Mesendoderm (in vitro differentiated cells): ENCODE data around the gene GSTK1.

Experiments
- DNase-seq: peaks from one replicate; pipeline ENCODE4 v3.0.0; 2013
- H2AK5ac ChIP-seq: 2 replicates; pipeline ENCODE4 v1.6.1; 2013; ENCODE audit warnings: low read length, inconsistent platforms
- H2BK120ac ChIP-seq: 2 replicates; pipeline ENCODE4 v1.6.1; 2013; ENCODE audit warnings: low read depth, mild to moderate bottlenecking, low read length, moderate library complexity, mixed read lengths
- H2BK15ac ChIP-seq: replicated peaks from 2 replicates; pipeline ENCODE4 v1.6.1; 2013; ENCODE audit warnings: low read depth, mild to moderate bottlenecking, moderate library complexity
- H2BK5ac ChIP-seq: 2 replicates; pipeline ENCODE4 v1.6.1; 2013; ENCODE audit warnings: low read length, inconsistent platforms
- H3K18ac ChIP-seq: 2 replicates; pipeline ENCODE4 v1.6.1; 2013; ENCODE audit warnings: mild to moderate bottlenecking, low read length, mixed read lengths
- H3K23ac ChIP-seq: one replicate; pipeline ENCODE4 v1.6.1; 2013; ENCODE audit warnings: low read length
- H3K27ac ChIP-seq: 2 replicates; pipeline ENCODE4 v1.5.1; 2013; ENCODE audit warnings: low read depth, mild to moderate bottlenecking, inconsistent platforms, low read length, moderate library complexity
- H3K27me3 ChIP-seq: 2 replicates; pipeline ENCODE4 v1.6.1; 2013; ENCODE audit warnings: low read length, control low read depth, mild to moderate bottlenecking, inconsistent platforms; ENCODE audit not compliant: insufficient read depth, poor library complexity
- H3K36me3 ChIP-seq: 2 replicates; pipeline ENCODE4 v1.6.1; 2013; ENCODE audit warnings: low read length, inconsistent platforms; ENCODE audit not compliant: control insufficient read depth, insufficient read depth
- H3K4ac ChIP-seq: one replicate; pipeline ENCODE4 v1.6.1; 2013; ENCODE audit warnings: low read depth, mild to moderate bottlenecking, low read length, moderate library complexity
- H3K4me1 ChIP-seq: 2 replicates; pipeline ENCODE4 v1.6.1; 2013; ENCODE audit warnings: low read depth, low read length, inconsistent platforms; ENCODE audit not compliant: control insufficient read depth
- H3K4me2 ChIP-seq: 2 replicates; pipeline ENCODE4 v1.6.1; 2013; ENCODE audit warnings: low read length
- H3K4me3 ChIP-seq: 2 replicates; pipeline ENCODE4 v1.5.1; 2013; ENCODE audit warnings: mild to moderate bottlenecking, low read length
- H3K56ac ChIP-seq: one replicate; pipeline ENCODE4 v1.6.1; 2013; ENCODE audit warnings: low read length
- H3K79me1 ChIP-seq: 2 replicates; pipeline ENCODE4 v1.6.1; 2013; ENCODE audit warnings: low read length, inconsistent platforms
- H3K79me2 ChIP-seq: 2 replicates; pipeline ENCODE4 v1.6.1; 2013; ENCODE audit warnings: mild to moderate bottlenecking, low read length; ENCODE audit not compliant: control insufficient read depth, insufficient read depth
- H3K9ac ChIP-seq: 2 replicates; pipeline ENCODE4 v1.6.1; 2013; ENCODE audit warnings: low read length, inconsistent platforms
- H4K5ac ChIP-seq: one replicate; pipeline ENCODE4 v1.6.1; 2013; ENCODE audit warnings: low read length
- H4K8ac ChIP-seq: one replicate; pipeline ENCODE4 v1.6.1; 2013; ENCODE audit warnings: low read depth, mild to moderate bottlenecking, control low read depth, low read length, moderate library complexity
- WGBS: extraction: QIAGEN DNeasy Blood & Tissue Kit; methylation state at CpG from one replicate; pipeline ENCODE4 v1.1.7; 2013; ENCODE audit warnings: low lambda C conversion rate, missing lambda C conversion rate; ENCODE audit not compliant: insufficient coverage; ENCODE audit errors: extremely low coverage; 5-methylcytosine and 5-hydroxymethylcytosine counted together

The GSTK1 gene

GRCh38 chr7:143284591-143285469 is 21.6 kb downstream of the GSTK1 start, which contains the start of gene TMEM139:
Gene TMEM139 (plus strand): TSS chr7:143284958. CDS start chr7:143285958, 1,000 bp downstream.
- Histone ChIP-seq H3K79me1 (peaks cover 6% of the 10 kb centered on the region), H2BK120ac (no peak within 1 kb of the TSS), H3K4me1 (peaks cover 14% of the 10 kb centered on the region), H2BK5ac (no peak within 1 kb of the TSS), H2AK5ac (peak within 1 kb of the TSS; percentile 39), H3K4me2 (peak within 1 kb of the TSS; percentile 26), H3K18ac (no peak within 1 kb of the TSS), H3K4me3 (no peak within 1 kb of the TSS), H4K8ac (no peak within 1 kb of the TSS), H3K27me3 (no peaks in the 10 kb centered on the region), H2BK15ac (no peak within 1 kb of the TSS), H3K56ac (peak within 1 kb of the TSS; percentile 70), H3K36me3 (no peaks in the 10 kb centered on the region), H3K9ac (peak within 1 kb of the TSS; percentile 39), H4K5ac (no peak within 1 kb of the TSS), H3K79me2 (peaks cover 13% of the 10 kb centered on the region), H3K23ac (peak within 1 kb of the TSS; percentile 75), H3K27ac (no peak within 1 kb of the TSS), H3K4ac (no peak within 1 kb of the TSS)
- WGBS, result no CpG with 5 or more reads among the region's 19 CpGs
- DNase-seq, result peak; percentile 82

GRCh38 chr7:143285470-143285778 is 22.2 kb downstream of the GSTK1 start:
- H3K9ac ChIP-seq, result peak overlapping the region; percentile 39
- no peak overlapping the region for H2BK15ac ChIP-seq
- peak overlapping the region; percentile 39 for H2AK5ac ChIP-seq
- no peaks in the 10 kb centered on the region for H3K36me3 ChIP-seq
- no peaks in the 10 kb centered on the region for H3K27me3 ChIP-seq
- peak; percentile 25 for DNase-seq
- H3K56ac ChIP-seq, result peak overlapping the region; percentile 70
- H2BK120ac ChIP-seq, result no peak overlapping the region
- WGBS, result no CpG with 5 or more reads among the region's 3 CpGs
- H3K4me2 ChIP-seq, result peak overlapping the region; percentile 12
- H3K18ac ChIP-seq, result no peak overlapping the region
- peaks cover 19% of the 10 kb centered on the region for H3K79me2 ChIP-seq
- H3K4me1 ChIP-seq, result peaks cover 14% of the 10 kb centered on the region
- peaks cover 6% of the 10 kb centered on the region for H3K79me1 ChIP-seq
- peak overlapping the region; percentile 75 for H3K23ac ChIP-seq
- no peak overlapping the region for H4K5ac ChIP-seq
- H3K4me3 ChIP-seq, result no peak overlapping the region
- H4K8ac ChIP-seq, result no peak overlapping the region
- H3K4ac ChIP-seq, result no peak overlapping the region
- no peak overlapping the region for H2BK5ac ChIP-seq
- no peak overlapping the region for H3K27ac ChIP-seq

- WGBS, result no CpG with 5 or more reads among the region's 11 CpGs
- Histone ChIP-seq H3K4ac (no peak overlapping the region), H3K79me1 (peaks cover 9% of the 10 kb centered on the region), H2BK120ac (no peak overlapping the region), H4K8ac (no peak overlapping the region), H3K79me2 (peaks cover 22% of the 10 kb centered on the region), H3K9ac (no peak overlapping the region), H2AK5ac (no peak overlapping the region), H3K36me3 (peaks cover 1% of the 10 kb centered on the region), H3K27ac (no peak overlapping the region), H3K4me3 (no peak overlapping the region), H3K27me3 (no peaks in the 10 kb centered on the region), H3K18ac (no peak overlapping the region), H2BK5ac (no peak overlapping the region), H3K4me1 (peaks cover 14% of the 10 kb centered on the region), H3K4me2 (no peak overlapping the region), H3K56ac (no peak overlapping the region), H4K5ac (no peak overlapping the region), H3K23ac (no peak overlapping the region), H2BK15ac (no peak overlapping the region)
- DNase-seq, result no peak
Measured at GRCh38 chr7:143285806-143286521, 22.7 kb downstream of the GSTK1 start.

GRCh38 chr7:143286522-143286890 is 23.3 kb downstream of the GSTK1 start:
- no CpG with 5 or more reads among the region's 6 CpGs for WGBS
- H3K27ac ChIP-seq, result no peak overlapping the region
- no peak overlapping the region for H2BK5ac ChIP-seq
- H2AK5ac ChIP-seq, result no peak overlapping the region
- peaks cover 3% of the 10 kb centered on the region for H3K36me3 ChIP-seq
- H2BK15ac ChIP-seq, result no peak overlapping the region
- peaks cover 25% of the 10 kb centered on the region for H3K79me2 ChIP-seq
- no peak overlapping the region for H4K5ac ChIP-seq
- DNase-seq, result no peak
- H3K4me2 ChIP-seq, result no peak overlapping the region
- H3K23ac ChIP-seq, result no peak overlapping the region
- no peak overlapping the region for H2BK120ac ChIP-seq
- peaks cover 14% of the 10 kb centered on the region for H3K4me1 ChIP-seq
- no peaks in the 10 kb centered on the region for H3K27me3 ChIP-seq
- no peak overlapping the region for H3K9ac ChIP-seq
- H3K18ac ChIP-seq, result no peak overlapping the region
- H3K4me3 ChIP-seq, result no peak overlapping the region
- no peak overlapping the region for H3K56ac ChIP-seq
- peaks cover 11% of the 10 kb centered on the region for H3K79me1 ChIP-seq
- no peak overlapping the region for H3K4ac ChIP-seq
- no peak overlapping the region for H4K8ac ChIP-seq

- H3K4ac ChIP-seq, result peak overlapping the region; percentile 60
- H2BK120ac ChIP-seq, result no peak overlapping the region
- H3K18ac ChIP-seq, result peak overlapping the region; percentile 33
- peak overlapping the region; percentile 46 for H3K9ac ChIP-seq
- H3K79me2 ChIP-seq, result peaks cover 25% of the 10 kb centered on the region
- peak overlapping the region; percentile 18 for H3K4me2 ChIP-seq
- no peak overlapping the region for H3K4me3 ChIP-seq
- H3K4me1 ChIP-seq, result peaks cover 14% of the 10 kb centered on the region
- H4K8ac ChIP-seq, result no peak overlapping the region
- peaks cover 7% of the 10 kb centered on the region for H3K36me3 ChIP-seq
- H3K27ac ChIP-seq, result no peak overlapping the region
- H2AK5ac ChIP-seq, result no peak overlapping the region
- H3K79me1 ChIP-seq, result peaks cover 14% of the 10 kb centered on the region
- H2BK5ac ChIP-seq, result no peak overlapping the region
- no peak overlapping the region for H2BK15ac ChIP-seq
- peak overlapping the region; percentile 27 for H4K5ac ChIP-seq
- H3K56ac ChIP-seq, result peak overlapping the region; percentile 83
- DNase-seq, result no peak
- no peak overlapping the region for H3K23ac ChIP-seq
- no peaks in the 10 kb centered on the region for H3K27me3 ChIP-seq
- WGBS, result no CpG with 5 or more reads among the region's 17 CpGs
Measured at GRCh38 chr7:143287339-143287934, 24.2 kb downstream of the GSTK1 start.
